ENCODE results near the gene RRAD. TPM values are rescaled to one million over a fixed set of nuclear protein-coding genes. Genes with fewer than 3 reads are reported as not detected.

RRAD gene
- total RNA-seq, 1 experiment from 2014 or later, result 2.8 TPM

- Histone ChIP-seq H3K4me3 (ENCODE audit: low read length) (no peak overlapping the region), H3K79me2 (ENCODE audit: low read length) (no peaks in the 10 kb centered on the region), H4K20me1 (ENCODE audit: low read length) (no peaks in the 10 kb centered on the region), H3F3A (ENCODE audit: low read length, unreplicated experiment) (no peaks in the 10 kb centered on the region), H3K4me1 (ENCODE audit: insufficient read depth, low read length) (no peaks in the 10 kb centered on the region), H3K36me3 (ENCODE audit: low read depth, low read length) (no peaks in the 10 kb centered on the region), H3K27me3 (ENCODE audit: low read length) (peaks cover 2% of the 10 kb centered on the region; the same call in 1 of the 2 replicates), H3K9me2 (replicated peaks; ENCODE audit: low read length) (no peaks in the 10 kb centered on the region), H3K27ac (ENCODE audit: low read length) (no peak overlapping the region), H3K9me3 (ENCODE audit: low read length) (no peaks in the 10 kb centered on the region), H2AFZ (ENCODE audit: low read length) (no peak overlapping the region), H3K9ac (ENCODE audit: low read length) (no peak overlapping the region), H3K4me2 (ENCODE audit: low read length) (no peak overlapping the region)
- POLR2A ChIA-PET (ENCODE audit: unreplicated experiment), result no interaction called here
- CTCF ChIA-PET, result no interaction called here
- TF ChIP-seq EZH2phosphoT487 (IDR thresholded peaks at IDR 0.05; ENCODE audit: borderline replicate concordance, low read length) (no peak), CTCF (conservative IDR thresholded peaks at IDR 0.05; ENCODE audit: low read depth, low read length) (no peak), EZH2 (IDR thresholded peaks at IDR 0.05; ENCODE audit: low read length, unreplicated experiment) (no peak)
- ATAC-seq (no peak), DNase-seq (no peak)
- BruUV-seq (replicated peaks), result no TSS peak
- intact Hi-C loops (cut with micrococcal nuclease), result no loop called here
Observed at GRCh38 chr16:66919569-66920298, 5.6 kb downstream of the RRAD start.

GRCh38 chr16:66918803-66919568 is 6.3 kb downstream of the RRAD start, which contains the start of gene CDH16:
Gene CDH16, minus strand, starts transcription at chr16:66918885. Its CDS starts 820 bp downstream, at chr16:66918065.
- Histone ChIP-seq H3K9ac (ENCODE audit: low read length) (no peak within 1 kb of the TSS), H2AFZ (ENCODE audit: low read length) (no peak within 1 kb of the TSS), H3K9me3 (ENCODE audit: low read length) (no peaks in the 10 kb centered on the region), H4K20me1 (ENCODE audit: low read length) (no peaks in the 10 kb centered on the region), H3F3A (ENCODE audit: low read length, unreplicated experiment) (no peaks in the 10 kb centered on the region), H3K36me3 (ENCODE audit: low read depth, low read length) (no peaks in the 10 kb centered on the region), H3K4me2 (ENCODE audit: low read length) (no peak within 1 kb of the TSS), H3K4me1 (ENCODE audit: insufficient read depth, low read length) (no peaks in the 10 kb centered on the region), H3K79me2 (ENCODE audit: low read length) (no peaks in the 10 kb centered on the region), H3K4me3 (ENCODE audit: low read length) (no peak within 1 kb of the TSS), H3K27me3 (ENCODE audit: low read length) (no peaks in the 10 kb centered on the region), H3K9me2 (replicated peaks; ENCODE audit: low read length) (no peaks in the 10 kb centered on the region), H3K27ac (ENCODE audit: low read length) (no peak within 1 kb of the TSS)
- ATAC-seq (no peak), DNase-seq (no peak)
- TF ChIP-seq EZH2phosphoT487 (IDR thresholded peaks at IDR 0.05; ENCODE audit: borderline replicate concordance, low read length), result no peak
- no peak for TF ChIP-seq EZH2 (IDR thresholded peaks at IDR 0.05; ENCODE audit: low read length, unreplicated experiment)
- no peak for TF ChIP-seq CTCF (conservative IDR thresholded peaks at IDR 0.05; ENCODE audit: low read depth, low read length)
- BruUV-seq (replicated peaks), result no TSS peak
- ChIA-PET CTCF (no interaction called here), POLR2A (ENCODE audit: unreplicated experiment) (no interaction called here)
- intact Hi-C loops (cut with micrococcal nuclease), result no loop called here

GRCh38 chr16:66918355-66918754 is 7.0 kb downstream of the RRAD start:
- Histone ChIP-seq H3K4me2 (ENCODE audit: low read length) (no peak overlapping the region), H3K9me2 (replicated peaks; ENCODE audit: low read length) (no peaks in the 10 kb centered on the region), H3K9ac (ENCODE audit: low read length) (no peak overlapping the region), H3K27ac (ENCODE audit: low read length) (no peak overlapping the region), H4K20me1 (ENCODE audit: low read length) (no peaks in the 10 kb centered on the region), H3K4me3 (ENCODE audit: low read length) (no peak overlapping the region), H3K27me3 (ENCODE audit: low read length) (no peaks in the 10 kb centered on the region), H3K36me3 (ENCODE audit: low read depth, low read length) (no peaks in the 10 kb centered on the region), H3K79me2 (ENCODE audit: low read length) (no peaks in the 10 kb centered on the region), H3K4me1 (ENCODE audit: insufficient read depth, low read length) (no peaks in the 10 kb centered on the region), H3F3A (ENCODE audit: low read length, unreplicated experiment) (no peaks in the 10 kb centered on the region), H3K9me3 (ENCODE audit: low read length) (no peaks in the 10 kb centered on the region), H2AFZ (ENCODE audit: low read length) (no peak overlapping the region)
- CTCF ChIA-PET, result no interaction called here
- TF ChIP-seq EZH2 (IDR thresholded peaks at IDR 0.05; ENCODE audit: low read length, unreplicated experiment) (no peak), EZH2phosphoT487 (IDR thresholded peaks at IDR 0.05; ENCODE audit: borderline replicate concordance, low read length) (no peak)
- intact Hi-C loops (cut with micrococcal nuclease), result no loop called here
- ATAC-seq, result no peak
- POLR2A ChIA-PET (ENCODE audit: unreplicated experiment), result no interaction called here
- no peak for DNase-seq
- BruUV-seq (replicated peaks), result no TSS peak
